Measurements from ENCODE around the gene AUTS2. TPM values are rescaled to one million over a fixed set of nuclear protein-coding genes. Genes with fewer than 3 reads are reported as not detected.

Gene AUTS2
- total RNA-seq, 1 experiment from 2014 or later, result 256 TPM

DNA sequence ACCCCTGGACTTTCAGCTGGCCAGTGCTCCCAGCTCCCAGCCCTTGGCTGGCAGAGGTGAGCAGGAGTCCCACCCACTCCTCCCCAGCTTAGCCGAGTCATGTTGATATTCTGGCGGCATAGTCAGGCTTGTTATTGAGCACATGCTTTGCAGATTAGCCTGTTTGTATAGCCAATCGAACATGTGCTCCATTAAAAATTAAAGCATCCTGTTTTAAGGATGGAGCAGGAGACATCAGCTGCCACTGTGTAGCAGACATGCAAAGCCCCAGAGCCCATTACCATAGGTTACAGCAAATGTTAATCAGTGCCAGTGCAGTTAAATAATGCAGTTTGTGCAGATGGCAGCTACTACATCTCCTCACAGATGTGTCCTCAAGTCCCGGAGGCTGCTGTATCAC lies 959.1 kb downstream of the AUTS2 start:
- Histone ChIP-seq H4K20me1 (ENCODE audit: control insufficient read depth, insufficient read depth, insufficient read length) (no peaks in the 10 kb centered on the region), H3K9me3 (ENCODE audit: control insufficient read depth, low read depth, low read length) (peaks cover 5% of the 10 kb centered on the region), H3K23me2 (ENCODE audit: insufficient read length, low read depth, low read length, poor library complexity, severe bottlenecking) (no peaks in the 10 kb centered on the region), H3K14ac (ENCODE audit: insufficient read depth, low read length) (no peak overlapping the region), H3K27me3 (ENCODE audit: insufficient read depth, low read length) (no peaks in the 10 kb centered on the region), H2AK5ac (ENCODE audit: insufficient read length, low read length) (no peak overlapping the region), H3K4me2 (ENCODE audit: insufficient read depth, insufficient read length, low read length) (no peak overlapping the region), H2BK15ac (ENCODE audit: low read depth, low read length) (no peak overlapping the region), H2BK20ac (ENCODE audit: low read depth, low read length, poor library complexity, severe bottlenecking) (no peak overlapping the region), H3K79me1 (ENCODE audit: insufficient read depth, low read depth, low read length, poor library complexity, severe bottlenecking) (no peaks in the 10 kb centered on the region), H3K79me2 (ENCODE audit: insufficient read depth, low read length) (no peaks in the 10 kb centered on the region), H3K9ac (ENCODE audit: extremely low read depth, insufficient read length, low read length) (no peak overlapping the region), H3K27ac (ENCODE audit: insufficient read length, low read depth, low read length) (no peak overlapping the region), H4K5ac (ENCODE audit: insufficient read length, low read depth, low read length) (no peak overlapping the region), H4K8ac (replicated peaks; ENCODE audit: insufficient read length, low read depth, low read length) (no peak overlapping the region), H3K23ac (ENCODE audit: insufficient read length, low read depth, low read length) (no peak overlapping the region), H3K4me1 (ENCODE audit: insufficient read depth, low read length) (no peaks in the 10 kb centered on the region), H3T11ph (ENCODE audit: low read length) (no peak overlapping the region), H3K56ac (ENCODE audit: insufficient read length, low read depth, low read length) (no peak overlapping the region), H2AFZ (ENCODE audit: low read length) (no peak overlapping the region), H2BK5ac (ENCODE audit: insufficient read length, low read length) (no peak overlapping the region), H3K4ac (ENCODE audit: low read depth, low read length) (no peak overlapping the region), H3K18ac (ENCODE audit: insufficient read length, low read depth, low read length) (no peak overlapping the region), H2BK120ac (ENCODE audit: low read depth, low read length, poor library complexity, severe bottlenecking) (no peak overlapping the region), H2BK12ac (ENCODE audit: insufficient read length, low read depth, low read length) (no peak overlapping the region), H4K91ac (ENCODE audit: insufficient read length, low read depth, low read length) (no peak overlapping the region)
- H3K27me3 Mint-ChIP-seq (ENCODE audit: low read depth), result peaks cover 9% of the 10 kb centered on the region; the same call in 1 of the 2 replicates
- no CpG with 5 or more reads among the region's 4 CpGs for WGBS (ENCODE audit: extremely low coverage, insufficient read length, low lambda C conversion rate)
- TF ChIP-seq, protein P1, sequence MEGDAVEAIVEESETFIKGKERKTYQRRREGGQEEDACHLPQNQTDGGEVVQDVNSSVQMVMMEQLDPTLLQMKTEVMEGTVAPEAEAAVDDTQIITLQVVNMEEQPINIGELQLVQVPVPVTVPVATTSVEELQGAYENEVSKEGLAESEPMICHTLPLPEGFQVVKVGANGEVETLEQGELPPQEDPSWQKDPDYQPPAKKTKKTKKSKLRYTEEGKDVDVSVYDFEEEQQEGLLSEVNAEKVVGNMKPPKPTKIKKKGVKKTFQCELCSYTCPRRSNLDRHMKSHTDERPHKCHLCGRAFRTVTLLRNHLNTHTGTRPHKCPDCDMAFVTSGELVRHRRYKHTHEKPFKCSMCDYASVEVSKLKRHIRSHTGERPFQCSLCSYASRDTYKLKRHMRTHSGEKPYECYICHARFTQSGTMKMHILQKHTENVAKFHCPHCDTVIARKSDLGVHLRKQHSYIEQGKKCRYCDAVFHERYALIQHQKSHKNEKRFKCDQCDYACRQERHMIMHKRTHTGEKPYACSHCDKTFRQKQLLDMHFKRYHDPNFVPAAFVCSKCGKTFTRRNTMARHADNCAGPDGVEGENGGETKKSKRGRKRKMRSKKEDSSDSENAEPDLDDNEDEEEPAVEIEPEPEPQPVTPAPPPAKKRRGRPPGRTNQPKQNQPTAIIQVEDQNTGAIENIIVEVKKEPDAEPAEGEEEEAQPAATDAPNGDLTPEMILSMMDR (conservative IDR thresholded peaks at IDR 0.05), result no peak
- no peak for DNase-seq
- H3K36me3 Mint-ChIP-seq (ENCODE audit: insufficient read depth in 1 of 3, low read depth in 3 of 3), result peaks cover 3 to 13% (median 6%) of the 10 kb centered on the region in 3 experiments; a peak in 6 of 7 replicates
- peaks cover 11 to 16% of the 10 kb centered on the region in 2 experiments for H3K9me3 Mint-ChIP-seq
- H3K4me3 Mint-ChIP-seq, result no peak overlapping the region
- H3K27ac Mint-ChIP-seq, result no peak overlapping the region
- no peaks in the 10 kb centered on the region for H3K4me1 Mint-ChIP-seq

All from H9 (cell line).